GM12801 (cell line): ENCODE data around the gene ZMAT3.

Source experiments
- CTCF ChIP-seq: IDR thresholded peaks from one replicate; pipeline ENCODE4 v1.5.1; 2011; ENCODE audit warnings: control low read depth; ENCODE audit not compliant: insufficient read length; ENCODE audit errors: extremely low read depth

ZMAT3 gene

DNA sequence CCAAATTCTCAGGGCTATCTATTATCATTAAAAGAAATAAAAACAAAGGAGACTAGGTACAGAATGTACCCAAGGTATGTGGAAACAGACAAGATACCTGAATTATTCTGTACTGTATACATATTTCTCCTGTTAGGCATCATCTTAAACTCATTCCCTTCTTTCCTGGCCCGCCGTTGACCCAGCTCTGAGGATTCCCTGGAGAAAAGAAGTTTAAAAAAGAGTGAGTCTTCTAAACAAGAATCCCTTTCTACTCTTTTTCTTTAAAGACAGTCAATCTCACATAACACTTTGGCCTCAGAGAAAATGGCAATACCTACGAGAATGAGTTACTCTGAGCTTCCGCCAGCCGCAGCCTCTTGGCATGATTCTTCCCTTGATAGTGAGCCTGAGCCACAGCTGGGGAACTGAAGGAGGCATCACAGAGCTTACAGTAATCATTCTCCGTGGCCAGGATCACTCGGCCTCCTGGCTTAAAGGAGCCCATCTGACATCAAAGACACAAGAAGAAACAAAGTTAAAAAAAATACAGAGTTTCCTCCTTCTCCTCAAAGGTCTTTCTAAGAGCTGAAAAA, 44.2 kb downstream of the ZMAT3 start:
- no peak for TF ChIP-seq CTCF

DNA sequence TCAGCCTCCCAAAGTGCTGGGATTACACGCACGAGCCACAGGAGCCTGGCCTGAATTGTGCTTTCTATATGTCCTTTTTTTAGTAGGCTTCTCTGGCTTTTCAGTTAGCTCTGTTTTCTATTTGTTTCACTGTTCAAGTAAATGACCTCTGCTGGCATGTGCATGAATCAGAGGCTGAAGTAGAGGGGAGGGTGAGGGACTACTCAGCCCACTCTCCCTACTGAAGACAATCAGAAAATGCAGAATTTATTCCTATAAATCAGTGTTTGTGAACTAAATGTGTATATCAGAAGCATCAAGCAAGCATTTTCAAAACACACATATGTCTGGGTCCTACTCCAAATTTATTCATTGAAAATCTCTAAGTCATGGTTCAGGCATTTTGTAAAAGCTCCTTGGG, 45.0 kb downstream of the ZMAT3 start:
- TF ChIP-seq CTCF = no peak

- no peak for TF ChIP-seq CTCF
Observed at GRCh38 chr3:179021119-179021903, 50.3 kb downstream of the ZMAT3 start.

DNA sequence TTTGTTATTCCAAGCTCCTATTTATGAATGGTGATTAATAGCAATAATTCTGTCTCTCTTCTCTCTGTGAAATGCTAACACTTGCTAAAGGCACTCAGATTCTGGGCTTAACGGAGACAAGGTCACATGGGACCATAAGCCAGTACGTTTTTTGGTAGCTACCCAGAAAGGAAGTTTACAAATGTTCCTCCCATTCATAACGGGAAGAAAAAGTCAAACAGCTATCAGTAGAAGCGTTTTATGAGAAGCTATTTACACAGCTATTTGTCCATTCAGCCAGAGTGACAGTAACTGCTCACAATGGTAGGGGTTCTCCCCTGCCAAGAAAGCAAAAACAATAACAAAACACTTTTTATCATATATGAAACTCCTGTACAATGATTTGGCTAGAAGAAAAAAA, 51.5 kb downstream of the ZMAT3 start:
- no peak for TF ChIP-seq CTCF

DNA sequence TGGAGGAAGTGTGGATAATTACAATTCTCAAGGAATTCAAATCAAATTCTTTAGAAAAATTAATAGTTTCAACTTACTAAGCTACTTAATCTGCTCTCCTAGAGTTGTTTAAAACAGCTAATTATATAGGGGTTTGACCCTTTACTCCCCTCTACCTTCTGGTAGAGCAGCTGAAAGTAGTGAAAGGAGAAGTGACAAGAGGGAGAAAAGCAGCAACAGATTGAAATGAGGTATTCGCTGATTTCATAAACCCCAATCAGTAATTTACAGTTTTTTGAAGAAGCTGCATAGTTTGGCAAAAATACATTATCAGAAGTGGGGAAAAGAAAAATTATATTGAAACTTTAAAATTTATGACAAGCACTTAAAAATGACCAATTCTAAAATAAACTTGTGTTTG, 52.8 kb downstream of the ZMAT3 start:
- no peak for TF ChIP-seq CTCF

DNA sequence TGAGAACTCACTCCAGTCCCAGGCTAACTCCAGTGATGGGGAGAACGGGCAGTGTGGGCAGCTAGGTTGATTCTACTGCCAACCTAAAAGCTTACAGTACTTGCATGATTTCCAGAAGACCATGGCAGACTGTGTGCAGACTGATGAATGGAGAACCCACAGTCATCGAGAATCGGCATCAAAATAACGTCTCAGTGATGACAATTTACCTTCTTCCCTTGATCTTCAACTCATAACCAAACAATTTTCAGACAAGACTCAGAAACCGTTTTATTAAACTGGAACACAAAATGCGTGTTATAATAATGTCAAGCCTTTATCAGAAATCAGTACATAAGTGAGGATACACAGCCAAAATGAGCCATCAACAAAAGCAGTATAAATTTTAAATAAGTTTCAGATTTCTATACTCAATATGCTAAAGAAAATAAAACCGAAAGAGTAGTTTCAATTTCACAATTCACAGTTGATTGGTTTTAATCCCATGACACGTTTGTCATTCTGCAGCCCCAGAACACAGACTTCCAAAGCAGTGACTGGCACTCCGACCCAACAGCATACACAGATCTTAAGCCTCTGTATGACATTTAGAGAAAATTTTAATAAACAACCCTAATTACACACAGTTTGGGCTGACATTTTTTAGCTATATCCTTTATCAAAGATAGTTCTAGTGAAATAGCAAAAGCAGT, 54.5 kb downstream of the ZMAT3 start:
- no peak for TF ChIP-seq CTCF

DNA sequence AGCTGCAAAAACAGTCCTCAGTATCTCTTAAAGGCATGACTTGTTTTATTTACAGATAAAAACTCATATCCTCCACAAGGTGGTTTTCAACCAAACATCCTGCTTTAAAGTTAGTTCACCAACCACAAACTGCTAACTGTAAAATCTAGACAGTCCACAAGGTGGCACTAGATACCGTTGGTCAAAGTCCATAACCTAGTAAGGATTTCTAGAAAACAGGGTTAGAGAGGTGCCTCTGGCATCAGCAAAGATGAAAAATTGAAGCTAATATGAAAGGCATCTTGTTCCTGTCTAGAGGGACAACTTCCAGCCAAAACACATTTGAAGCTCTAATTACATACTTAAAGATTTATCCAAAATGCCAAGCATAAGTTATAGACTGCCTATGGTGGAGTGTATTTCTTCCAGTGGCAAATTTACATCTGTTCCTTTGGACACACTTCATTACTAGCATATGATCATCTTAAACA, 56.0 kb downstream of the ZMAT3 start:
- TF ChIP-seq CTCF = peak; percentile 70
